ENCODE results near the gene BLOC1S4.

BLOC1S4 gene

DNA sequence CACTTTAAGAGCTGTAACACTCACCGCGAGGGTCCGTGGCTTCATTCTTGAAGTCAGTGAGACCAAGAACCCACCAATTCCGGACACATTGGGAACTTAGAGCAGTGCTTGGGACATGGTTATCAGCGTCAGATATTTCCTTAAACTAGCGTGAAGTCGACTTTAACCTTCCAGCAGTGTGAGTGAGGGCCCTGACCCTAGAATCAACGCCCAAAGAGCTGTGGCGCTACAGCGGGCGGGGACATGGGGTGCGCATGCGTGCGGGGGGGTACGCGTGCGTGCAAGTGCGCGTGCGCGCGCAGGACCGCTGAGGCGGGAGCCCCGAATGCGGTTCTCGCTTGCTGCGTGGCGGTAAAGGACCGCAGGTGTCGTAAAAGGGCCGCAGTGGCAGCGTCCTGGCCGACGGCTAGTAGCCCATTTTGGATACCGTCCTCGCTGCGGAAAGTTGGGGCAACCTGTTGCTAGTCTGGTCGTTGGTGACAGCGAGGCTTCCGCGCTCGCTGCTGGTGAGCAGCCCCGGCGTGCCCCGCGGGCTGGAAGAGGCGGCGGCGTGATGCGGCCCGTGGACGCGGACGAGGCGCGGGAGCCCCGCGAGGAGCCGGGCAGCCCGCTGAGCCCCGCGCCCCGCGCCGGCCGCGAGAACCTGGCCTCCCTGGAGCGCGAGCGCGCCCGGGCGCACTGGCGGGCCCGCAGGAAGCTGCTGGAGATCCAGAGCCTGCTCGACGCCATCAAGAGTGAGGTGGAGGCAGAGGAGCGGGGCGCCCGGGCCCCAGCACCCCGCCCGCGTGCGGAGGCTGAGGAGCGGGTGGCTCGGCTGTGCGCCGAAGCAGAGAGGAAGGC lies 42.1 kb upstream of the BLOC1S4 start:
- Histone ChIP-seq H3K36me3 (peaks cover 0 to 4% (median 0%) of the 10 kb centered on the region in 3 donors), H3K27ac (peak overlapping the region; percentile 82 to 90), H3K4me3 (peak overlapping the region; percentile 76 to 92), H3K9me3 (no peaks in the 10 kb centered on the region), H3K27me3 (no peaks in the 10 kb centered on the region), H3K4me1 (peaks cover 0 to 33% (median 29%) of the 10 kb centered on the region in 4 donors)
- DNase-seq: peak; percentile 93 to 98
- intact Hi-C loops (cut with DNase I; ENCODE audit: low total_unique reads): loop anchor here (10.0 kb wide), 1 partner anchor 99 kb away; the partner anchor contains the start of gene MAN2B2
- no peak for TF ChIP-seq CTCF (IDR thresholded peaks at IDR 0.05)

DNA sequence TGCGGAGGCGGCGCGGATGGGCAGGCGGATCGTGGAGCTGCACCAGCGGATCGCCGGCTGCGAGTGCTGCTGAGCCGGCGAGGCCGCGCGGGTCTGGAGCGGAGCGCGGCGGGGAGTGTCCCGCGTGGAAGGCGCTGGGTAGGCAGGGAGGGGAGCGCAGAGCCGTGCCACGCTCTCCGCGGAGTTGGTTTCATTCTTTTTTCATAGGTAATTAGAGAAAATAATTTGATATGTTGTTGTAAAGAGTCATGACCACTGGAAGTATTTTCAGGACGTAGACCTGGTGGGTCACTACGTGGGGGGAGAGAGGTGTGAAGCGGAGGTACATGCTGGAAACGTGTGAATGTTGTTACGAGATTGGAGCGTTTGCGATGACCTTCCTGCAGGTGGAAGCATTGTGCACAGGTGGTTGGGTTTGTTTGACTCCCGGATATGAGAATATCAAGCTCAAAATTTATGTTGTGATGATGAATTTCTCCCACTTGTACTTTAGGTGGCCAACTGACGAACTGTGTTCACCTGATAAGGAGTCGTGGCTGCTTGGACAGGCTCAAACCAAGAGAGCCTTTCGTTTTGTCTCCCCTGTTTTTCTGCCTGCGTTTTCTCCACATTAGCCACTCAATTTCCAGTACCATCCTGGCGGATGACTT lies 41.3 kb upstream of the BLOC1S4 start:
- TF ChIP-seq CTCF (IDR thresholded peaks at IDR 0.05): no peak
- peak in 1 of 2 donors; percentile 60 for DNase-seq

GRCh38 chr4:6676722-6677558 lies 39.0 kb upstream of the BLOC1S4 start:
- intact Hi-C loops (cut with DNase I; ENCODE audit: low total_unique reads): loop anchor here (10.0 kb wide), 1 partner anchor 102 kb away; the partner anchor contains the start of gene MAN2B2
- Histone ChIP-seq H3K27ac (no peak overlapping the region), H3K9me3 (no peaks in the 10 kb centered on the region), H3K27me3 (no peaks in the 10 kb centered on the region), H3K4me3 (no peak overlapping the region), H3K4me1 (peaks cover 0 to 33% (median 29%) of the 10 kb centered on the region in 4 donors), H3K36me3 (peaks cover 0 to 12% (median 0%) of the 10 kb centered on the region in 3 donors)
- no peak for DNase-seq
- TF ChIP-seq CTCF (IDR thresholded peaks at IDR 0.05): no peak

More for the DNA sequence above, 41.3 kb upstream of the BLOC1S4 start:
- Histone ChIP-seq H3K27ac (peak overlapping the region; percentile 82 to 90), H3K36me3 (peaks cover 0 to 4% (median 0%) of the 10 kb centered on the region in 3 donors), H3K4me3 (peak overlapping the region; percentile 76 to 92), H3K27me3 (no peaks in the 10 kb centered on the region), H3K4me1 (peaks cover 0 to 33% (median 29%) of the 10 kb centered on the region in 4 donors), H3K9me3 (no peaks in the 10 kb centered on the region)
- intact Hi-C loops (cut with DNase I; ENCODE audit: low total_unique reads): loop anchor here (10.0 kb wide), 1 partner anchor 100 kb away; the partner anchor contains the start of gene MAN2B2

- peaks cover 0 to 20% (median 17%) of the 10 kb centered on the region in 4 donors for H3K4me1 ChIP-seq
- H3K27me3 ChIP-seq: no peaks in the 10 kb centered on the region
- intact Hi-C loops (cut with DNase I; ENCODE audit: low total_unique reads): no loop called here
- TF ChIP-seq CTCF (IDR thresholded peaks at IDR 0.05): no peak
- H3K9me3 ChIP-seq: no peaks in the 10 kb centered on the region
- no peak overlapping the region for H3K27ac ChIP-seq
- H3K4me3 ChIP-seq: no peak overlapping the region
- H3K36me3 ChIP-seq: peaks cover 0 to 12% (median 0%) of the 10 kb centered on the region in 3 donors
- DNase-seq: no peak
Measured at GRCh38 chr4:6680372-6681034, 35.5 kb upstream of the BLOC1S4 start.

GRCh38 chr4:6681191-6681590 lies 34.8 kb upstream of the BLOC1S4 start:
- Histone ChIP-seq H3K27ac (no peak overlapping the region), H3K9me3 (no peaks in the 10 kb centered on the region), H3K36me3 (peaks cover 0 to 12% (median 0%) of the 10 kb centered on the region in 3 donors), H3K4me1 (peaks cover 0 to 13% (median 11%) of the 10 kb centered on the region in 4 donors), H3K4me3 (no peak overlapping the region), H3K27me3 (no peaks in the 10 kb centered on the region)
- DNase-seq: no peak
- intact Hi-C loops (cut with DNase I; ENCODE audit: low total_unique reads): no loop called here
- TF ChIP-seq CTCF (IDR thresholded peaks at IDR 0.05): no peak
